Mesodermal cell (in vitro differentiated cells): Measurements from ENCODE around the gene SH3TC2.

Experiments used
- H3K27ac ChIP-seq: 2 replicates; pipeline ENCODE4 v1.7.0; 2013; ENCODE audit warnings: mild to moderate bottlenecking, low read depth, low read length, moderate library complexity; ENCODE audit not compliant: severe bottlenecking
- H3K36me3 ChIP-seq: 2 replicates; pipeline ENCODE4 v1.7.1; 2013; ENCODE audit warnings: mild to moderate bottlenecking, low read length, moderate library complexity; ENCODE audit not compliant: control insufficient read depth, insufficient read depth
- H3K4me1 ChIP-seq: one replicate; pipeline ENCODE4 v1.7.1; 2013; ENCODE audit warnings: mild to moderate bottlenecking, low read length; ENCODE audit not compliant: insufficient read depth, control insufficient read depth, poor library complexity, severe bottlenecking
- H3K4me3 ChIP-seq: 2 replicates; pipeline ENCODE4 v1.7.0; 2013; ENCODE audit warnings: low read length, control low read depth, mild to moderate bottlenecking; ENCODE audit not compliant: insufficient read depth, poor library complexity, severe bottlenecking; ENCODE audit errors: extremely low read depth
- H3K9me3 ChIP-seq: 2 replicates; pipeline ENCODE4 v1.7.1; 2013; ENCODE audit warnings: mild to moderate bottlenecking, low read length, moderate library complexity; ENCODE audit not compliant: control insufficient read depth
- WGBS, 2 experiments: methylation state at CpG; one replicate each; pipeline ENCODE4 v1.1.5; 2013; ENCODE audit warnings: missing lambda C conversion rate in 2 of 2; ENCODE audit not compliant: insufficient coverage in 2 of 2; 5-methylcytosine and 5-hydroxymethylcytosine counted together

Gene SH3TC2

GRCh38 chr5:149015126-149015525 is 47.7 kb downstream of the SH3TC2 start:
- WGBS, 2 experiments, result 83 to 100% methylated on average over 1 of the region's 1 CpG

DNA sequence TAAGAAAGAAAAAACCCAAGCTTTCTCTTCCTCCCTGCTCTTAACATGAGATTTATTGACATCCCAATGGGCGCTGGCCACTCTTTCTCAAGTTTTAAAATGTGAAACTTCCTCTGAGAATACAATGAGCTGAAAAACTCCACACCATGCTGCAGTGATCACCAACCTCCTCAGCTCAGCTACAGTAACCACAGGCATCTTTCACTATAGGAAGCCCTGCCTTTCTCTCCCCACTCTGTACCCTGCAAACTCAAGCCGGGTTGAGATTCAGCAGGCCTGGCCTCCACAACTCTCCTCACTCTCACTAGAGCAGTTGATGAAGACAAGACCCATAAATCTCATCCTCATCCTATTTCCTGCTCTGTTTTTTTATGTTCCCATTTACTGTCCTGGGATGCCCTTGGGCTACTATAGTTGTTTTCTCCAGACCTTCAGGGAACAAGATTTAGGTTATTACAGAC is 48.3 kb downstream of the SH3TC2 start:
- Histone ChIP-seq H3K4me3 (no peak overlapping the region), H3K9me3 (no peaks in the 10 kb centered on the region), H3K27ac (no peak overlapping the region), H3K4me1 (no peaks in the 10 kb centered on the region), H3K36me3 (no peaks in the 10 kb centered on the region)
- WGBS, 2 experiments, result 91 to 100% methylated on average over 2 of the region's 2 CpGs

More at GRCh38 chr5:149015126-149015525, 47.7 kb downstream of the SH3TC2 start:
- no peak overlapping the region for H3K4me3 ChIP-seq
- no peaks in the 10 kb centered on the region for H3K36me3 ChIP-seq
- no peaks in the 10 kb centered on the region for H3K4me1 ChIP-seq
- H3K27ac ChIP-seq, result no peak overlapping the region
- H3K9me3 ChIP-seq, result no peaks in the 10 kb centered on the region

DNA sequence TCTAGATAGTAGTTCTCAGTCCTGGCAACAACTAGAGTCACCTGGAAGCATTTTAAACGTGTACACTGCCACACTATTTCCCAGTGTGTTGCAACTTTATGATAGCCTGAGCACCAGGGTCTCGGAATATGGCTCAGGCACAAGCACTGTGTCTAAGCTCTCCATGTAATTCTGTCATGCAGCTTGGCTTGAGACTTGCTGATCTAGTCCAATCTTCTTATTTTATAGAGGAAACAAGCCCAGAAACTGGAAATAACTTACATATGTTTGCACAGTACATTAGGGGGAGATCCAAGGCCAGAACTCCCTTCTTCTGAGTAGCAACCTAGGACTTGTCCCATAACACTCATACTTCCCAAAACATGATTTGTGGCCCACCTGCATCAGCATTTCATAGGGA is 49.1 kb downstream of the SH3TC2 start:
- 86 to 89% methylated on average over 1 to 2 of the region's 2 CpGs for WGBS, 2 experiments
- Histone ChIP-seq H3K4me3 (no peak overlapping the region), H3K27ac (no peak overlapping the region), H3K9me3 (no peaks in the 10 kb centered on the region), H3K36me3 (no peaks in the 10 kb centered on the region), H3K4me1 (no peaks in the 10 kb centered on the region)

DNA sequence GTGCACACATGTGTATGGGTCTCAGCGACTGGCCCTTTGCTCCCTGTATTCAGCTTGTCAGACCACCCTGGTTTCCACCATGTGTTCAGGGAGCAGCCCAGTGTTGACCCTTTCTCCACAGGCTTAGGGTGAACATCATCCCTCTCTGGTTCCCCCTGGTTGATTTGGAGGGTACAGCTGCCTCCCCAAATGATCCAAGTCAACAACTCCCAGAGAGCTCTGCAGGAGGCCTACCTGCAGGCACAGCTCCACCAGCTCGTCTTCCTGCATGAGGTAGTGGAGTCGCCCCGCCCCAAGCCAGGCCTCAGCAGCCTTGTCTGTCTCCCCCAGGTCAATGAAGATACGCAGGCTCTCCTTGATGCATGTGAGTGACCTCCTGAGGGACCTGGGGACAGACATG is 50.5 kb downstream of the SH3TC2 start:
- no peak overlapping the region for H3K27ac ChIP-seq
- H3K4me3 ChIP-seq, result no peak overlapping the region
- H3K4me1 ChIP-seq, result no peaks in the 10 kb centered on the region
- no peaks in the 10 kb centered on the region for H3K36me3 ChIP-seq
- H3K9me3 ChIP-seq, result no peaks in the 10 kb centered on the region
- WGBS, 2 experiments, result 94 to 100% methylated on average over 5 of the region's 5 CpGs

DNA sequence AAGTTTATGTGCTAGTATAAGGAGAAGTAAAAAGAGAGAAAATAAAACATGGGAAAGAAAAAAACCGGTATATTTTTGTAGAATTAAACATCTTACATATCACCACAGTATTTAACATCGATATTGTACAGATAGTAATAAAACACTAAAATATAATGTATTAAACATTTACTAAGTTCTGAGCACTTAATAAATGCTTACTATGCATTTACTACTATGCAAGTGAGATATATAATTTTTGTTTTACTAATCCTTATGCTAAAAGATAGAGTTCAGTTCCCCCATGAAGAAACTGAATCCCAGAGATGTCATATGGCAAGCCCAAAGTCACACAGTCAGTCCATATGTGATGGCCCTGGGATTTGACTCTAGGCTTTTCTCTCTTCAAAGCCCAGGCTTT is 51.1 kb downstream of the SH3TC2 start:
- Histone ChIP-seq H3K4me1 (no peaks in the 10 kb centered on the region), H3K9me3 (no peaks in the 10 kb centered on the region), H3K36me3 (no peaks in the 10 kb centered on the region), H3K27ac (no peak overlapping the region), H3K4me3 (no peak overlapping the region)
- no CpG with 5 or more reads among the region's 2 CpGs for WGBS, 2 experiments

- Histone ChIP-seq H3K4me3 (no peak overlapping the region), H3K27ac (no peak overlapping the region), H3K36me3 (no peaks in the 10 kb centered on the region), H3K9me3 (no peaks in the 10 kb centered on the region), H3K4me1 (no peaks in the 10 kb centered on the region)
- 86 to 100% methylated on average over 2 to 3 of the region's 3 CpGs for WGBS, 2 experiments
Observed at GRCh38 chr5:149011084-149011483, 51.8 kb downstream of the SH3TC2 start.

DNA sequence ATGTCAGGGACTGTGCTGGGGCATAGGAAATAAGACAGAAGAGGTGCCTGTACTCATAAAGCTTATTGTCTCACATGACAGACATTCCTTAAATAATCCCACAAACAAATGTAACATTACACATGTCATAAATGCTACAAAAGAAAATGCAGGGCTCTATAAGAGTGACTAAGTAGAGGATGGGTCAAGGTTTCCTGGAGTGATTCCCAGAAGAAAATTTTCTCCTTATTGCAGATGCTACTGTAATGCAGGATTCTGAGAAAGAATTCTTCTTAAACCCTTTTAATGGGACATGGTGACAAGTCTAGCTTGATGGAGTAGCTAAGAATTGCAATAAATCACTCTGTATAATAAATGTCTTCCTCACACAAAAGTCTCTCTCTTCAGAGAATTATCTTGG is 55.7 kb downstream of the SH3TC2 start:
- Histone ChIP-seq H3K4me1 (peaks cover 12% of the 10 kb centered on the region), H3K27ac (no peak overlapping the region), H3K4me3 (no peak overlapping the region), H3K9me3 (no peaks in the 10 kb centered on the region), H3K36me3 (no peaks in the 10 kb centered on the region)

DNA sequence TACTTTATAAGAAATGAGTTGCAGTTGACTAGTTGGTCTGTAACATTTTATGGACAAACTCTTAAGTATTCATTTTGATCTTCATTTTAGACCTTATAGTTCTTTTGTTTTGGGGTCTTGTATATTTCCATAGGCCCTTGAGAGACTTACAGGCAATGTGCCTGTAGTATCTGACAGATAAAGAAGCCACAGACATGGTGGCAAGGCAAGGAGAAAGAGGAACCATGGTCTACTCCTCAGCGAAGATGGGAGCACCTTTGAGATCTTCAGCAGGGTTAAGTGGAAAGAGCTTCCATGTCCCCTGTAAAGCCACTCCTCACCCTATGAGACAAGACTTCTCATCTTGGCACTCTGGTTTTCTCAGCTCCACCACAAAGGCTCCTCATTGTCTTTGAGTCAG is 56.4 kb downstream of the SH3TC2 start:
- 75 to 83% methylated on average over 1 of the region's 1 CpG for WGBS, 2 experiments
- Histone ChIP-seq H3K36me3 (no peaks in the 10 kb centered on the region), H3K4me1 (peaks cover 16% of the 10 kb centered on the region), H3K9me3 (no peaks in the 10 kb centered on the region), H3K4me3 (no peak overlapping the region), H3K27ac (no peak overlapping the region)

DNA sequence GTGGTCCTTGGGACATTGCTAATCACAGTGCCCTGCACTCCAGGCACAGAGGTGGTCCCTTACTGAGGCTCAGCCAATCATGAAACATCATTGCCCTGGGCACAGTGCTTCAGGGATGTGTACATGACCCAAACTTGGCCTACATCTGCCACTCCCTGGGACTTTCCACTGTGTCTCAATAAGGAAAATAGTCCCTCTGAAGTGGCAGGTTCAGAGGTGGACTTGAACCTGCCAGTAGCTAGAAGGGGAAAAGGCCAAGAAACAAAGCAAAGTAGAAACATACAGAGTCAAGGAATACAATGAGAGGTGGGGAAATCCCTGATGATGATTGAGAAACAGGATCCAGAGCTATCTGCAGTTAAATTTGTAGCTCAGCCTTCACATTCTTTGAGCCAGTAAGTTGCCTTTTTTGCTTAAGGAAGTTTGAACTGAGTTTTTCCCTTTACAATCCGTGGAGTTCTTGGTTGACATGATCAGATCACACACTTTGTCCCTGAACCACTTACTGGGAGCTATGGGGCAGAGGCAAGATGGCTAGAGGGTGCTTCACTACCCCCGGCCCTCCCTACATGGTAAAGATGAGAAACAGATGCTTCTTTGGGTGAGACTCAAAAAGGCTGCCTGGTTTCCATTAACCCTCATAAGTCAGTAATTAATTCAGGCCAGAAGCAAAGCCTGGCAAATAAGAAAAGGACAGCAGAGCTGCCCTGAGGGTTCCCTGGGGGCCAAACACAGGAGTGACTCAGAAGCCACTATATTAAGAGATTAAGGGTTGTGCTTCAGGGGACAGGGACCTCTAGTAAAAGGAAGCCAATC is 57.6 kb downstream of the SH3TC2 start:
- Histone ChIP-seq H3K4me1 (peaks cover 20% of the 10 kb centered on the region), H3K27ac (no peak overlapping the region), H3K36me3 (no peaks in the 10 kb centered on the region), H3K9me3 (no peaks in the 10 kb centered on the region), H3K4me3 (no peak overlapping the region)
- WGBS, 2 experiments, result 84% methylated on average over 2 of the region's 2 CpGs; no CpG with 5 or more reads in 1 of the 2 experiments

DNA sequence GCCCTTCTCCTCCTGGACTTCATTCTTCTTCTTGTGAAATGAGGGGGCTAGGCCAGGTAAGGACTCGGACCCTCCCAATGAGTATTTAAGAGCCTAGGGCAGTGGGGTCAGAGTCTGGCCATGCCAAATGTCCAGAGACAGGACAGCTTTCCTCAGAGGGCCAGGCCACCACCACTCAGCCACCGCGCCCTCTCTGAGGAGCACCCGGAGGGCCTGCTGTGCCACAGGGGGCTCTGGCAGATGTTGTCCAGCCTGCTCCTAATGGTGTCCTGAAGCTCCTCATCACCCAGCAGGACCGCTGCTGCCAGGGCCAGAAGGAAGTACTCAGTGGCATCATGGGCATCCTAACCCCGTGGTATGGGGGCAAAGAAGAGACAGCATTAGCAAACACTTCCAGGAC is 58.3 kb downstream of the SH3TC2 start:
- Histone ChIP-seq H3K36me3 (no peaks in the 10 kb centered on the region), H3K4me3 (no peak overlapping the region), H3K4me1 (peaks cover 20% of the 10 kb centered on the region), H3K9me3 (no peaks in the 10 kb centered on the region), H3K27ac (no peak overlapping the region)
- whole genome bisulfite sequencing, 2 experiments, result 92 to 93% methylated on average over 5 to 6 of the region's 6 CpGs
